HG03575 (cell line): ENCODE results near the gene UNC80.

Experiments
- ATAC-seq: cut with Tn5 transposase; IDR thresholded peaks from one replicate; pipeline ENCODE4 v1.9.1; 2021; ENCODE audit not compliant: unreplicated experiment, insufficient number of reproducible peaks, low FRiP score; ENCODE audit errors: extremely low read depth

UNC80 gene

GRCh38 chr2:209876211-209876610 lies 104.6 kb downstream of the UNC80 start:
- no peak for ATAC-seq

GRCh38 chr2:209878701-209879100 lies 107.1 kb downstream of the UNC80 start:
- no peak for ATAC-seq

GRCh38 chr2:209900638-209901037 lies 129.0 kb downstream of the UNC80 start:
- ATAC-seq, result no peak

DNA sequence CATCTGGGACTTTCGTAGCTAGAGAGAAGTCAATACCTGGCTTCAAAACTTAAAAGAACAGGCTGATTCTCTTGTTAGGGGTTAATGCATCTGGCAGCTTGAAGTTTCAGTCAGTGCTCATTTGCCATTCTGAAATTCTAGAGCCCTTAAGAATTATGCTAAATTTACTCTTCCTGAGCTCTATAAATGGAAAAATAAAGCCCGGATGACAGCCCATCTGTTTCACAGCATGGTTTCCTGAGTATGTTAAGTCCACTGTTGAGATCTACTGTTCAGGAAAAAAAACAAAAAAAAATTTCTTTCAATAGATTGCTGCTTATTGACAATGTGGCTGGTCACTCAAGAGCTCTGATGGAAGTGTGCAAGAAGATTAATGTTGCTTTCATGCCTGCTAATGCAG lies 129.5 kb downstream of the UNC80 start:
- ATAC-seq, result no peak

- ATAC-seq, result no peak
Observed at GRCh38 chr2:209905691-209906090, 134.1 kb downstream of the UNC80 start.

- no peak for ATAC-seq
Observed at GRCh38 chr2:209907746-209908145, 136.1 kb downstream of the UNC80 start.

GRCh38 chr2:209908511-209908910 lies 136.9 kb downstream of the UNC80 start:
- no peak for ATAC-seq

- ATAC-seq, result no peak
Observed at GRCh38 chr2:209911486-209911885, 139.9 kb downstream of the UNC80 start.

DNA sequence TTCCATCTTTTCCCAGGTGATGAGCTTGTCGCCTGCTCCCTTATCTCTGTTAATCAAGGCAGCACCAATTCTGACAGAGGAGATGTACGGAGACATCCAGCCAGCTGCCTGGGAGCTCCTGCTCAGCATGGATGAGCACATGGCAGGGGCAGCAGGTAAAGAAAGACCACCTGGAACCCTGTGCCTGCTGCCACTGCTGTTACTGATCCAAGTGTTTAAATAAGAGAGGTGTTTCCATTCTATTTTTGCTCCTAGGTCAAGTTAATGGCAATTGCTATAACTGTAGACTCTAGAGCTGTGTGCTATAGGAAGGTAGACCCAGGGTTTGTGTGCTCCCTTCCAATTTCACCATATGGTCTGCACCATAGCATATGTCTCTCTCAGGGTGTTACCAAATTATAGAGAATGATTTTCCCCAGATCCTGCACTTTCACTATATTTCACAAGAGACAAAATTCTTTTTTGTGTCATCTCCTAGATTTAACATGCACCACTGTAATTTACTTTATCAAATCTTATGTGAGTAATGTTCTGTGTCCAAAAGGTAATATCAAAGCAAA lies 142.2 kb downstream of the UNC80 start:
- no peak for ATAC-seq

GRCh38 chr2:209917154-209917771 lies 145.6 kb downstream of the UNC80 start:
- no peak for ATAC-seq

GRCh38 chr2:209918251-209918650 lies 146.6 kb downstream of the UNC80 start:
- ATAC-seq, result no peak

DNA sequence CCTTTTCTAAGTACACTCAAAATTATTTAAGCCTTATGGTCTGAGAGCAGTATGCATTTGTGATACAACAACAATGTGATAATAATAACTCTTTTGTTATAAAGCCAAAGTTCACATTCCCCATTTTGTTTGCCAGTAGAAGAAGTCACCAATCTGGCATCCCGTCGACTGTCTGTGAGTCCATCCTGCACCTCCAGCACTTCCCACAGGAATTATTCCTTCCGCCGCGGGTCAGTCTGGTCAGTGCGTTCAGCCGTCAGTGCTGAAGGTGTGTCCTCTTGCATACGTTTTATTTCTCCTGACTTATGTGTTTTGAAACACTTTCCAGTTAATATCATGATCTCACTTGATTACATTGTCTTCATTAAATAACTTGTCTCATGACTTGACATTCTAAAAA lies 150.5 kb downstream of the UNC80 start:
- no peak for ATAC-seq

DNA sequence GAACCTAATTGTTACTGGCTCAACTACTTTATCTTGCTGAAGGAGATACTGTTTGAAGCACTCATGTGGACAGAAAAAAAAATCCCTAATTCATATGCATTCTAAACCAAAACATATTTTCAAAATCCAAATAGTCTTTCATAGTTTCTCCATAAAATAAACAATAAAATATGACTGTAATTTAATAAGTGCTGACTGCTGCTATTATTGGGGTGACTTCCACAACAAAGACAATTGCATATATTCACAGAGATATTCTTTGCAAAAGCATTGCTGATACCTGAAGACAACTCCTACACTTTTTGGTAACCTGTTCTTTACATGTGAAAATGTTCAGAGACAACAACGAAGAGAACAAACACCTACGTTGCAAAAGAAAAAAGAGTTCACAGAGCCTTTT lies 157.7 kb downstream of the UNC80 start:
- no peak for ATAC-seq

DNA sequence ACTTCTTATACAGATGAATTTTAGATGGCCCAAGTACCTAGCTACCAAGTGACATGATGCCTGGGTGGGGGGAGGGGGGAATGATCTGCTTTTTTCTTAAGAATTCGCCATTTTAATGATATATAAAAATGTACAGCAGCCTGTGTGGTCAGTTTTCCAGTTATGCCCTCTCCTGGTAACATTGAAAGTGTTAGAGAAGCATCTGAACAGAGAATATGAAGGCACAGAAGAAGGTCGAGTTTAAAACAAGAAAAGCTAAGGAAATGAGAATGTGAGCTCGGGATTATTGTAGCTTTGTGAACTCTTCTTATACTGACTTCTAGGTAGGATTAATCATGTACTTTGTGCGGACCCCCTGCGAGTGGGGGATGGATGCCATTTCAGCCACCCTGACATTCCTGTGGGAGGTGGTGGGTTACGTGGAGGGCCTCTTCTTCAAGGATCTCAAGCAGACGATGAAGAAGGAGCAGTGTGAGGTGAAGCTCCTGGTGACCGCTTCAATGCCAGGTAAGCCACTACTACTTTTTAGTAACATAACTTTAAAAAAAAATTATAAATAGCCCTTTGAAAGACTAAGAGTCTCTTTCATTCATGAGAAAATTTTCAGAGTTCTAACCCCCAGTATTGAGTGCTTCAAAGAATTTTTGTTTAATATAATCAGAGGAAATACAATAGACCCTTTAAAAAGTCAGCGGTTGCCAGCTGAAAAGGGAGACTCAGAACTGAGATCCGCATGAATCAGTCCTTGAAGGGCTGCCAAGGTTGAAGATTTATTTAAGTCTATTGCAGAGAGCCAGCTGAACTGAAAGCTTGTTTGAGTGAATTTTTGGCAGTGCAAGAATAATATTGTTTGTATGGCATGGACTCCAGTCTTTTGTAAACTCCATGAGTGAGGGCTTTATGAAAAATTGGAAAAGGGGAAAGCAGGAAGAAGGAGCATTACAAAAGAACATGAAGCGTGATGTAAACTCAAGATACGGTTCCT lies 162.2 kb downstream of the UNC80 start:
- no peak for ATAC-seq

- ATAC-seq, result no peak
Observed at GRCh38 chr2:209936106-209936666, 164.6 kb downstream of the UNC80 start.

- no peak for ATAC-seq
Observed at GRCh38 chr2:209937893-209938292, 166.3 kb downstream of the UNC80 start.

GRCh38 chr2:209938906-209939305 lies 167.3 kb downstream of the UNC80 start:
- ATAC-seq, result no peak

- ATAC-seq, result no peak
Observed at GRCh38 chr2:209940936-209941335, 169.3 kb downstream of the UNC80 start.

- ATAC-seq, result no peak
Observed at GRCh38 chr2:209942426-209942825, 170.8 kb downstream of the UNC80 start.
